HepG2 (cell line): ENCODE data around the gene KPNA4. TPM values are rescaled to one million over a fixed set of nuclear protein-coding genes. Genes with fewer than 3 reads are reported as not detected.

ENCODE experiments used
- ATAC-seq: fragments of 200-7000 bp; cut with Tn5 transposase; 3 replicates; pipeline ENCODE4 v1.9.1; 2020; ENCODE audit warnings: mild to moderate bottlenecking, moderate library complexity
- BruUV-seq: library from RNA; stranded (reverse); fragments of 400-500 nt; replicated peaks from 2 replicates; lab custom pipeline; 2021; lab: Mats Ljungman, UMichigan
- CTCF ChIA-PET: fragments of 300-600 bp; formaldehyde crosslinking; extraction: SDS; loops from one replicate; lab custom pipeline; 2021; ENCODE audit warnings: low total read pairs, inconsistent platforms, low intra/inter-chr PET ratio; lab: Yijun Ruan, JAX
- POLR2A ChIA-PET: fragments of 350-600 bp; sonication (Branson Sonifier 250); formaldehyde crosslinking; loops from one replicate; lab custom pipeline; 2020; ENCODE audit warnings: antibody characterized with exemption, inconsistent platforms; lab: Yijun Ruan, JAX
- DNase-seq: peaks from one replicate; pipeline ENCODE4 v3.0.0-alpha.2; 2015; ENCODE audit warnings: low spot score
- FAIRE-seq: peaks from 3 replicates; lab custom pipeline; 2011; peaks lifted over from hg19 to GRCh38; lab: Jason Lieb, UNC
- H2AFZ ChIP-seq: one replicate; pipeline ENCODE4 v1.6.1; 2011; ENCODE audit warnings: low read length, inconsistent platforms
- H3K27ac ChIP-seq: fragments of 300-600 bp; 3 replicates; pipeline ENCODE4 v1.8.0; 2011; ENCODE audit warnings: mixed run types, mild to moderate bottlenecking, mixed read lengths, low read length, inconsistent platforms; ENCODE audit not compliant: insufficient read depth; ENCODE audit errors: extremely low read length
- H3K27me3 ChIP-seq, 2 experiments: fragments of 200-600 bp in 1 of 2; 2 replicates in 1 of 2; 3 replicates in 1 of 2; pipeline versions ENCODE4 v1.6.0 to v1.8.0; 2011; ENCODE audit warnings: low read length in 2 of 2, mild to moderate bottlenecking in 2 of 2, moderate library complexity in 2 of 2, inconsistent platforms in 1 of 2; ENCODE audit not compliant: insufficient read depth in 2 of 2, control insufficient read depth in 1 of 2
- H3K36me3 ChIP-seq, 2 experiments: fragments of 200-600 bp in 1 of 2; replicated peaks in 1 of 2; 2 replicates in 1 of 2; 3 replicates in 1 of 2; pipeline versions ENCODE4 v1.5.1 to v1.8.0; 2011; ENCODE audit warnings: low read length in 2 of 2, inconsistent platforms in 1 of 2; ENCODE audit not compliant: insufficient read depth in 2 of 2, control insufficient read depth in 1 of 2
- H3K4me1 ChIP-seq: 2 replicates; pipeline ENCODE4 v1.5.1; 2012; ENCODE audit warnings: low read length, inconsistent platforms; ENCODE audit not compliant: insufficient read depth
- H3K4me2 ChIP-seq: 2 replicates; pipeline ENCODE4 v1.6.0; 2011; ENCODE audit warnings: low read depth, low read length, inconsistent platforms
- H3K4me3 ChIP-seq, 3 experiments: fragments of 200-600 bp in 1 of 3; sonication (generic), shearing (Covaris generic) in 1 of 3; replicated peaks in 1 of 3; 2 replicates each; pipeline ENCODE4 v1.5.1; 2011 to 2016; ENCODE audit warnings: low read length in 3 of 3, inconsistent platforms in 2 of 3, low read depth in 2 of 3, mild to moderate bottlenecking in 2 of 3, control low read depth in 1 of 3, mixed read lengths in 1 of 3; ENCODE audit not compliant: insufficient read depth in 1 of 3
- H3K79me2 ChIP-seq: one replicate; pipeline ENCODE4 v1.6.1; 2011; ENCODE audit warnings: low read length, inconsistent platforms; ENCODE audit not compliant: insufficient read depth
- H3K9ac ChIP-seq: 2 replicates; pipeline ENCODE4 v1.6.0; 2011; ENCODE audit warnings: mild to moderate bottlenecking, low read depth, low read length, inconsistent platforms; ENCODE audit not compliant: insufficient read depth
- H3K9me3 ChIP-seq: 2 replicates; pipeline ENCODE4 v1.5.1; 2012; ENCODE audit warnings: mild to moderate bottlenecking, low read length
- H4K20me1 ChIP-seq: 2 replicates; pipeline ENCODE4 v1.6.0; 2011; ENCODE audit warnings: inconsistent platforms, mild to moderate bottlenecking, low read length, moderate library complexity; ENCODE audit not compliant: insufficient read depth
- FOXO4 ChIP-seq: sonication (generic); formaldehyde crosslinking; conservative IDR thresholded peaks from 2 replicates; pipeline ENCODE4 v1.8.1; 2023; ENCODE audit warnings: missing genetic modification reagents
- HCFC1 ChIP-seq: fragments of 150-350 bp; IDR thresholded peaks from 2 replicates; pipeline ENCODE4 v1.6.1; 2014; ENCODE audit warnings: low read depth, low read length
- HOMEZ ChIP-seq: IDR thresholded peaks from 2 replicates; pipeline ENCODE4 v1.6.1; 2016; ENCODE audit warnings: low read depth
- MIER2 ChIP-seq: IDR thresholded peaks from 2 replicates; pipeline ENCODE4 v1.6.1; 2016; ENCODE audit warnings: missing biosample characterization, missing genetic modification reagents
- MXD3 ChIP-seq: IDR thresholded peaks from 2 replicates; pipeline ENCODE4 v1.6.1; 2016; ENCODE audit warnings: mild to moderate bottlenecking, missing biosample characterization, missing genetic modification reagents
- PHB2 ChIP-seq: fragments of 450-650 bp; IDR thresholded peaks from 2 replicates; pipeline ENCODE4 v1.6.1; 2018; ENCODE audit not compliant: partially characterized antibody
- RARA ChIP-seq: IDR thresholded peaks from 2 replicates; pipeline ENCODE4 v1.6.1; 2016; ENCODE audit warnings: missing genetic modification reagents, missing compliant biosample characterization
- RARG ChIP-seq: sonication (generic); formaldehyde crosslinking; IDR thresholded peaks from 2 replicates; pipeline ENCODE4 v1.4.0; 2020; ENCODE audit warnings: low read depth, mild to moderate bottlenecking, missing genetic modification reagents
- SRSF9 ChIP-seq: fragments of 200-400 bp; formaldehyde crosslinking; IDR thresholded peaks from 2 replicates; pipeline ENCODE4 v1.6.1; 2018; ENCODE audit warnings: borderline replicate concordance, mild to moderate bottlenecking, low read depth, low read length; ENCODE audit not compliant: insufficient read depth, poor library complexity, severe bottlenecking
- THYN1 ChIP-seq: sonication (generic); formaldehyde crosslinking; IDR thresholded peaks from 2 replicates; pipeline ENCODE4 v1.8.1; 2023; ENCODE audit warnings: low read depth, mild to moderate bottlenecking, moderate library complexity, missing genetic modification reagents, borderline replicate concordance
- ZFP36L2 ChIP-seq: sonication (generic); formaldehyde crosslinking; IDR thresholded peaks from 2 replicates; pipeline ENCODE4 v1.4.0; 2020; ENCODE audit warnings: missing genetic modification reagents
- ZIK1 ChIP-seq: sonication (generic); formaldehyde crosslinking; IDR thresholded peaks from 2 replicates; pipeline ENCODE4 v1.5.0; 2020; ENCODE audit warnings: mild to moderate bottlenecking, low read depth, missing genetic modification reagents, borderline replicate concordance
- ZNF121 ChIP-seq: sonication (generic); formaldehyde crosslinking; IDR thresholded peaks from 2 replicates; pipeline ENCODE4 v1.5.0; 2020; ENCODE audit warnings: mild to moderate bottlenecking, missing genetic modification reagents
- ZNF569 ChIP-seq: sonication (generic); formaldehyde crosslinking; IDR thresholded peaks from 2 replicates; pipeline ENCODE4 v1.5.0; 2020; ENCODE audit warnings: mild to moderate bottlenecking, missing genetic modification reagents, moderate library complexity, borderline replicate concordance
- ZSCAN5A ChIP-seq: sonication (generic); formaldehyde crosslinking; IDR thresholded peaks from 2 replicates; pipeline ENCODE4 v1.8.0; 2022; ENCODE audit warnings: mild to moderate bottlenecking, missing genetic modification reagents, borderline replicate concordance
- ZSCAN9 ChIP-seq: IDR thresholded peaks from 2 replicates; pipeline ENCODE4 v1.6.1; 2016; ENCODE audit warnings: borderline replicate concordance
- WGBS: methylation state at CpG from one replicate; pipeline ENCODE4 v1.1.6; 2017; ENCODE audit warnings: low lambda C conversion rate; 5-methylcytosine and 5-hydroxymethylcytosine counted together
- in situ Hi-C: cut with HindIII; loops from 2 replicates; pipeline ENCODE4 v1.10.0; 2017; ENCODE audit warnings: low pct_unique_long_range_greater_than_20kb; ENCODE audit not compliant: extremely low pct_ligation_motif_present
- intact Hi-C: fragments of 100-400 bp; cut with micrococcal nuclease; formaldehyde crosslinking; loops from one replicate; pipeline ENCODE4 v1.10.0; 2022; ENCODE audit not compliant: unreplicated experiment
- polyA plus RNA-seq, 8 experiments: library from polyadenylated mRNA; depleted of rRNA in 3 of 8; stranded (reverse) in 7 of 8; unstranded in 1 of 8; fragments of >200 nt; fragmentation: Illumina TruSeq in 4 of 8; extraction: Trizol in 4 of 8; gene quantifications; 2 replicates each; pipeline versions ENCODE4 v1.2.1 to v1.2.3, GENCODE V29; 2011 to 2016; ENCODE audit warnings: low read depth in 4 of 8, missing spikeins in 1 of 8, mixed read lengths in 1 of 8; ENCODE audit not compliant: insufficient read depth in 1 of 8
- total RNA-seq, 5 experiments: library from RNA; depleted of rRNA; stranded (reverse); fragments of >200 nt; fragmentation: Illumina TruSeq; extraction: Trizol; gene quantifications; 2 replicates each; pipeline ENCODE4 v1.2.3, GENCODE V29; 2016; ENCODE audit warnings: low read depth in 1 of 5

The KPNA4 gene
- total and polyA plus RNA-seq, 2 of the 13 experiments (the other 11 are each of a cell fraction or from before 2014, with no cell fraction given): 9.9 to 27.9 TPM

GRCh38 chr3:160472344-160472743 lies 93.0 kb downstream of the KPNA4 start:
- no TSS peak for BruUV-seq
- no peaks in the 10 kb centered on the region for H3K27me3 ChIP-seq

GRCh38 chr3:160471892-160472291 lies 93.5 kb downstream of the KPNA4 start:
- Histone ChIP-seq H3K4me3 (no peak overlapping the region), H3K9ac (no peak overlapping the region), H3K4me1 (no peaks in the 10 kb centered on the region), H4K20me1 (no peaks in the 10 kb centered on the region), H3K4me2 (no peak overlapping the region), H2AFZ (no peak overlapping the region), H3K27ac (no peak overlapping the region), H3K27me3 (no peaks in the 10 kb centered on the region), H3K79me2 (no peaks in the 10 kb centered on the region), H3K9me3 (peaks cover 19% of the 10 kb centered on the region), H3K36me3 (no peaks in the 10 kb centered on the region)
- in situ Hi-C loops (no loop called here), intact Hi-C loops (no loop called here)
- BruUV-seq: no TSS peak
- CTCF ChIA-PET: no interaction called here
- FAIRE-seq (no peak), ATAC-seq (no peak), DNase-seq (no peak)
- POLR2A ChIA-PET: no interaction called here
- 2% methylated on average over 2 of the region's 2 CpGs for WGBS
- no peak for TF ChIP-seq FOXO4 (CRISPR knock-in tag)
- no peak for TF ChIP-seq PHB2
- no peak for TF ChIP-seq RARG
- TF ChIP-seq ZIK1: no peak
- no peak for TF ChIP-seq ZFP36L2 (CRISPR knock-in tag)
- TF ChIP-seq MXD3 (CRISPR knock-in tag): no peak
- no peak for TF ChIP-seq ZSCAN9 (CRISPR knock-in tag)
- no peak for TF ChIP-seq RARA (CRISPR knock-in tag)
- TF ChIP-seq ZSCAN5A: no peak

More at GRCh38 chr3:160472344-160472743, 93.0 kb downstream of the KPNA4 start:
- Histone ChIP-seq H3K9me3 (peaks cover 19% of the 10 kb centered on the region), H3K79me2 (no peaks in the 10 kb centered on the region), H3K36me3 (no peaks in the 10 kb centered on the region), H3K4me2 (no peak overlapping the region), H3K4me1 (no peaks in the 10 kb centered on the region), H3K27ac (no peak overlapping the region), H2AFZ (no peak overlapping the region), H3K4me3 (no peak overlapping the region), H3K9ac (no peak overlapping the region), H4K20me1 (no peaks in the 10 kb centered on the region)
- CTCF ChIA-PET: no interaction called here
- POLR2A ChIA-PET: no interaction called here
- in situ Hi-C loops: no loop called here
- 2% methylated on average over 2 of the region's 2 CpGs for WGBS
- DNase-seq (no peak), ATAC-seq (no peak), FAIRE-seq (no peak)
- TF ChIP-seq MIER2 (CRISPR knock-in tag) (no peak), ZSCAN9 (CRISPR knock-in tag) (no peak), HOMEZ (CRISPR knock-in tag) (no peak), HCFC1 (no peak), SRSF9 (no peak), ZNF121 (CRISPR knock-in tag) (no peak), ZNF569 (CRISPR knock-in tag) (no peak), THYN1 (no peak)
- TF ChIP-seq, all 625 proteins: peak for 0
- intact Hi-C loops: no loop called here
